Peyer's patch (tissue), 4 donors: ENCODE results near the gene BIRC6.
"Not testable (repeated sequence)": the region's sequence is repeated elsewhere in the genome, so short reads cannot be mapped to it uniquely, and the experiment has no call there.

ENCODE experiments used
- CTCF ChIP-seq, 6 experiments: fragments of 450-650 bp in 4 of 6; fragments of 200-600 bp in 2 of 6; sonication (generic) in 1 of 6; IDR thresholded peaks; one replicate each; pipeline ENCODE4 v1.5.1; 2017 to 2019; ENCODE audit warnings: antibody characterized with exemption in 6 of 6, mild to moderate bottlenecking in 3 of 6, moderate library complexity in 1 of 6
- POLR2A ChIP-seq, 2 donors: fragments of 450-650 bp; IDR thresholded peaks; one replicate each; pipeline ENCODE4 v1.5.1; 2017; ENCODE audit warnings: antibody characterized with exemption in 2 of 2, mild to moderate bottlenecking in 2 of 2, moderate library complexity in 2 of 2

GRCh38 chr2:32552483-32552882, 195.7 kb downstream of the BIRC6 start:
- not testable (repeated sequence) for TF ChIP-seq CTCF, POLR2A (IDR thresholded peaks at IDR 0.05)
